Central memory CD4-positive, alpha-beta T cell (primary cell): ENCODE measurements around the gene KIF6.
"Not testable (repeated sequence)": the region's sequence is repeated elsewhere in the genome, so short reads cannot be mapped to it uniquely, and the experiment has no call there.

Experiments
- DNase-seq: peaks from one replicate; pipeline ENCODE4 v3.0.0; 2022

The KIF6 gene

DNA sequence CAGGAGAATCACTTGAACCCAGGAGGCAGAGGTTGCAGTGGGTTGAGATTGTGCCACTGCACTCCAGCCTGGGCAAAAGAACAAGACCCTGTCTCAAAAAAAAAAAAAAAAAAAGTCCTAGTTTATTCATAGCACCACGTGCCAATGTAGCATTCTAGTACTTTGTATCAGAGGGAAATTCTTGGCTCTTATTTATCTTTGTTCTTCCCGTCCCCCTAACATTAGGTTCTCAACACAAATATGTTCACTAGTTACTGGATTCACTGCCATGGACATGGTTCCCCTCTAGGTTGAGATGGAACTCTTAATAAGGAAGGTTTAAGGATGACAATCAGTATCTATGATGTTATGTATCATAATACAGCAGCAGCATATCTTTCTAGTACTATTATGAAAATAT is 178.5 kb downstream of the KIF6 start:
- no peak for DNase-seq

DNA sequence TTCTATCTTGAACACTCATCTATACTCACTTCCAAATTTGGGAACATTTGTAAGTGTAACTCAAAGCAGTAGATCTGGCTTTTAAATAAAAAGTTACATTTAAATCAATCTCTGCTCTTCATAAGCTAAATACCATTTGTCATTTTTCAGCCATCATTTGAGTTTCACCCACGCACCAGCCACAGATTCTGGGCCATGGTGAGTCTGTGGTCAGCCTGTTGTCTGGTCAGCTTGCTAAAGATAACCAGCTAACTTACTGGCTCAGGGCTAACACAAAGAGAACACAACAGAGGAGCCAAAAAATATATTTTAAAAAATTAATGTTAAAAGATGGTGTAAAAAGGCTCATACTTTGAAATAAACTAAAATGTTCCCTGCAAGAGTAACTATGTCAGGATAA is 181.3 kb downstream of the KIF6 start:
- DNase-seq: no peak

DNA sequence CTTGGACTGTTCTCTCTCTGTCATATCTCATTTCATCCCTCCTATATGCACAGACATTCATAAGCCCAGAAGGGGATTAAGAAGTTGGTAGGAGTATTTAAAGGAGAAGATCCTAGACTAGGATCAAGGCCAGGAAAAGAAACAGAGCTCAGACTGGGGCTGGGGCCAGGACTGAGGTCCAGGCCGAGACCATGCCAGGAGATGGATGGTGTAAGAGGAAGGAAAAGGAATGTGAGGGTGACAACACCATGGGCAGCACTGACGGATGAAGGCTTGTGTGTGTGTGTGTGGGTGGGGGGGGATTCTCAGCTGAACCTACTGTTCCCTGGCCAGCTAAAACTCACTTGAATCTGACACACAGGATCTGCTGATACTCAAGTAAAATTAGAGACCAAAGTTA is 182.1 kb downstream of the KIF6 start:
- no peak for DNase-seq

- DNase-seq: no peak
Observed at GRCh38 chr6:39540454-39540853, 184.8 kb downstream of the KIF6 start.

- DNase-seq: no peak
Observed at GRCh38 chr6:39530201-39530759, 194.9 kb downstream of the KIF6 start.

DNA sequence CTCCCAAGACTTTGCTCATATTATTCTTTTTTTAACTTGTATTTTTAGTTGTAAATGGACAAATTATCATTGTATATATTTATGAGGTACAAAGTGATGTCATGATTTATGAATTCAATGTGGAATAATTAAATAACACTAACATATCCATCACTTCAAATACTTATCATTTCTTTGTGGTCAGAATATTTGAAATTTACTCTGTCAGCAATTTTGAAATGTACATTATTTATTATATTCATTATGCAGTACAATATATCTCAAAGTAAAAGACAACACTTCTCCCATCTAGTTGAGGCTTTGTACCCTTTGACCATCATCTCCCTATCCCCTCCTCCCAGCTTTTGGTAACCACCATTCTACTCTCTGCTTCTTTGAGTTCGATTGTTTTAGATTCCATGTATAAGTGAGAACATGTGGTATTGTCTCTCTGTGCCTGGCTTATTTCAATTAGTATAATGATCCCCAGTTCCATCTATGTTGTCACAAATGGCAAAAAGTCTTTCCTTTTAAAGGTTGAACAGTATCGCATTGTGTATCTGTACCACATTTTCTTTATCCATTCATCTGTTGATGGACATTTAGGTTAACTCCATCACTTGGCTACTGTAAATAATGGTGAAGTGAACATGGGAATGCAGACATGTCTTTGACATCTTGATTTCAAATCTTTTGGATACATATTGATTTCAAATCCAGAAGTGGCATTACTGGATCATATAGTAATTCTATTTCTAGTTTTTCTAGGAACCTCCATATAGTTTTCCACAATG is 197.2 kb downstream of the KIF6 start:
- DNase-seq: no peak

GRCh38 chr6:39524007-39524406 is 201.2 kb downstream of the KIF6 start:
- DNase-seq: no peak

GRCh38 chr6:39521958-39522357 is 203.2 kb downstream of the KIF6 start:
- no peak for DNase-seq

GRCh38 chr6:39520916-39521315 is 204.3 kb downstream of the KIF6 start:
- no peak for DNase-seq

GRCh38 chr6:39520411-39520810 is 204.8 kb downstream of the KIF6 start:
- DNase-seq: no peak

GRCh38 chr6:39518221-39518620 is 207.0 kb downstream of the KIF6 start:
- no peak for DNase-seq

GRCh38 chr6:39517756-39518155 is 207.5 kb downstream of the KIF6 start:
- no peak for DNase-seq

DNA sequence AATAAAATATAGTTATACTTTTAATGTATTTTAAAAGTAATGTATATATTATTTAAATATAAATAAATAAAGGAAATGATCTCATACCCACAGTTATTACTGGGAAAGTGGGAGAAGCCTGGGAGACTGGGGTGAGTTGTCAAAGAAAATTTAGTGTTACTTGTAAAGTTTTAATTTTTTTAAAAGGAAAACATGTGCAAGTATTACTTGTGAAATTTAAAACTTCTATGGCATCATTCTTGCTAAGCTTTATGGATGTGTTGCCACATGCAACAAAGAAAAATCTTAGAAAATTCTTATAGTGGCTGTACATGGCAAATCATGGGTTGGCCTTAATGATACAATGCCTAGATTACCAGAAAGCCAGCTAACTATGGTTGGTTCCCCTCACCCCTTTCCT is 208.7 kb downstream of the KIF6 start:
- DNase-seq: no peak

DNA sequence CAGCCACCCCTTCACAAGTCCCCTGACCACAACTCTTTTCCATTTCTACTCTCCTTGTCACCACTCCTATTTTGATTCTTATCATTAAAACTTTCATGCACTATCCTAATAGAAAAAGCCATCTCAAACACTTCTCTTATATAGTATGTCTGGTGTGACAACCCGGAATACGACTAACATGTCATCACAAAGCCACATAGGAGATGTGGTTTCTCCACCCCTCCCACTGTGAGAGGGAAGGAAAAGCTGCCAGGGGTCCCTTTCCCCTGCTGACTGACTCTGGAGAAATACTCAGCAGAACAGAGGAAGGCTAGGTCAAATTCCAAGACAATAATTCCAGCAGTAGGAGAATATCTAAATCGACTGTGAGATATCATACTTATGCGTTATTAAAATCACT is 209.7 kb downstream of the KIF6 start:
- DNase-seq: no peak

DNA sequence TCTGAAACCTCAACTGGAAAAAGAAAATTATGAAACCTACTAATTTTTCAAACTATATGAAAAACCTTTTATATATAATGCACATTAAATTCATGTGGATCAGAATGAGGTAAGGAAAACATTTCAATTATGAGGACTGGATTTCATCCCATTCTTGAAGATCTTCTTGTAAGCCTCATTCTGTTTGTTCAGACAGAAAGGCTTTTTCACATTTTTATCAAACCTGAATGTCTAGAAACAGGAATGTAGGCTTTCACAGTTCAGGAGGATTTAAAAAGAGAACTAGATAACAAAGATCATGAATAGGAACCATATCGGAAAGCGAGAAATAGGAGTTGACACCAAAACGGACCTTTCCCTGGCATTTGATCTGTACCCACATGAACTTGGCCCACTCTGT is 210.2 kb downstream of the KIF6 start:
- DNase-seq: no peak

DNA sequence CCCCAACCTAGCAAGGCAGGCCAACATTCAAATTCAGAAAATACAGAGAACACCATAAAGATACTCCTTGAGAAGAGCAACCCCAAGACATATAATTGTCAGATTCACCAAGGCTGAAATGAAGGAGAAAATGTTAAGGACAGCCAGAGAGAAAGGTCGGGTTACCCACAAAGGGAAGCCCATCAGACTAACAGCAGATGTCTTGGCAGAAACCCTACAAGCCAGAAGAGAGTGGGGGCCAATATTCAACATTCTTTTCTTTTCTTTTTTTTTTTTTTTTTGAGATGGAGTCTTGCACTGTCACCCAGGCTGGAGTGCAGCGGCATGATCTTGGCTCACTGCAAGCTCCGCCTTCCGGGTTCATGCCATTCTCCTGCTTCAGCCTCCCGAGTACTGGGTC is 215.4 kb downstream of the KIF6 start:
- not testable (repeated sequence) for DNase-seq

- DNase-seq: no peak
Observed at GRCh38 chr6:39508515-39508914, 216.7 kb downstream of the KIF6 start.

DNA sequence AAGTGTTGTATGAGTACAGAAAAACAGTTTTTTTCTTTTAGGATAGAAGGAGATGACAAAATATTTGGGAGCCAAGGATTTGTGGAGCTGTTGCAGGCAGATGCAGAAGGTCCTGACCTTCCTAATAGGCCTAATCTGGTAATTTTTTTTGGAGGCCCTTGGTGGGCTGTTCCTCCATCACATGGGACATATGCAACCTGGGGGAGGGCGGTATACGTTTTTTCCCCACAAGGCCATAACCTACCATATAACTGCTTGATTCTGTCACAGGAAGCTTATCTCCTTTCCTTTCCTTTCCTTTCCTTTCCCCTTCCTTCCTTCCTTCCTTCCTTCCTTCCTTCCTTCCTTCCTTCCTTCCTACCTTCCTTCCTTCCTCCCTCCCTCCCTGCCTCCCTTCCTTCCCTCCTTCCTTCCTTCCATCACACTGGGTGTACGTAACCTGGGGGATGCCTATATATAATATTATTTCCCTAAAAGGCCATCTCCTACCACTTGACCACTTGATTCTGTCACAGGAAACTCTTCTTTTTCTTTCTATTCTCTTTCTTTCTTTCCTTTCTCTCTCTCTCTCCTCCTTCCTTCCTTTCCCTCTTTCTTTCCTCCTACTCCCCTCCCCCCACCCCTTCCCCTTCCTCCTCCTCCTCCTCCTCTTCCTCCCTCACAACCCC is 217.7 kb downstream of the KIF6 start:
- DNase-seq: no peak

DNA sequence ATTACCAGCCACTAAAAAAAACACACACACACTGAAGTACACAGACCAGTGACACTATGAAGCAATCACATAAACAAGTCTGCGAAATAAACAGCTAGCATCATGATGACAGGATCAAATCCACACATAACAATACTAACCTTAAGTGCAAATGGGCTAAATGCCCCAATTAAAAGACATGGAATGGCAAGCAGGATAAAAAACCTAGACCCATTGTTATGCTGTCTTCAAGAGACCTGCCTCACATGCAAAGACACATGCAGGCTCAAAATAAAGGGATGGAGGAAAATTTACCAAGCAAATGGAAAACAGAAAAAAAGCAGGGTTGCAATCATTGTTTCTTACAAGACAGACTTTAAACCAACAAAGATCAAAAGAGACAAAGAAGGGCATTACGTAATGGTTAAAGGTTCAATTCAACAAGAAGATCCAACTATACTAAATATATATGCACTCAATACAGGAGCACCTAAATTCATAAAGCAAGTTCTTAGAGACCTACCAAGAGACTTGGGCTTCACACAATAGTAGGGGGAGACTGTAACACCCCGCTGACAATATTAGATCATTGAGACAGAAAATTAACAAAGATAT is 222.7 kb downstream of the KIF6 start:
- DNase-seq: not testable (repeated sequence)

GRCh38 chr6:39499053-39499452 is 226.2 kb downstream of the KIF6 start:
- DNase-seq: no peak

GRCh38 chr6:39498096-39498495 is 227.1 kb downstream of the KIF6 start:
- no peak for DNase-seq

- DNase-seq: no peak
Observed at GRCh38 chr6:39496915-39497314, 228.3 kb downstream of the KIF6 start.

DNA sequence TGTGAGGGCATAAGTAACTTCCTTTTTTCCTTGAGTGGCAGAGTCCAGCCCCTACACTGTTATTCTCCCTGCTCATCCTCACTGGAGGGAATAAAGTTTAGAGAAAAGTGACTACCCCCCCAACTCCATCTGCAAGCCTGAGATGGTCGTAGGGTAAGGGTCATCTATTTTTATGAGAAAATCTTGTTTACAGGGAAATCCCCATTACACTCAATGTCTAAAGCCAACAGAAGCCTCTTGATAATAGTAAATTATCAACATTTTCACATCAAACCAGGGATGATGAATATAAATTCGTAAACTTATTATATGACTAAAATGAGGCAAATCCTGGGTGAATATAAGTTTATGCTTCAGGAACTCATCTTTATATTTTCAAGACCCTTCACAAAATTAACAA is 228.8 kb downstream of the KIF6 start:
- DNase-seq: no peak

- no peak for DNase-seq
Observed at GRCh38 chr6:39495640-39496039, 229.6 kb downstream of the KIF6 start.
